Measurements from ENCODE around the gene RNF166. TPM values are rescaled to one million over a fixed set of nuclear protein-coding genes. Genes with fewer than 3 reads are reported as not detected.

The RNF166 gene
- polyA plus RNA-seq, 3 donors = 99.3 to 255 (median 120) TPM

GRCh38 chr16:88748364-88748763, 42.2 kb upstream of the RNF166 start:
- Histone ChIP-seq H3K27ac (ENCODE audit: low read depth in 1 of 2, low read length in 2 of 2) (no peak overlapping the region), H3K27me3 (ENCODE audit: control insufficient read depth in 2 of 2, insufficient read depth in 2 of 2, low read length in 2 of 2) (no peaks in the 10 kb centered on the region), H3K4me1 (ENCODE audit: control insufficient read depth in 1 of 2, insufficient read depth in 2 of 2, low read length in 2 of 2) (peaks cover 15 to 21% of the 10 kb centered on the region in 2 donors), H3K4me3 (replicated peaks in 1 of 3; ENCODE audit: low read depth in 2 of 3, low read length in 3 of 3) (no peak overlapping the region), H3K9me3 (replicated peaks in 1 of 2; ENCODE audit: control insufficient read depth in 1 of 2, insufficient read depth in 1 of 2, low read length in 2 of 2) (no peaks in the 10 kb centered on the region), H3K79me2 (ENCODE audit: insufficient read depth, low read length) (peaks cover 78% of the 10 kb centered on the region), H3K4me2 (replicated peaks; ENCODE audit: extremely low read depth, low read length, poor library complexity, severe bottlenecking) (no peak overlapping the region), H3K9ac (ENCODE audit: insufficient read depth, low read length, poor library complexity, severe bottlenecking) (no peak overlapping the region), H2AFZ (ENCODE audit: insufficient read depth, low read depth, low read length, poor library complexity, severe bottlenecking) (no peak overlapping the region), H4K20me1 (ENCODE audit: insufficient read depth, low read length) (peaks cover 96% of the 10 kb centered on the region), H3K36me3 (replicated peaks in 1 of 2; ENCODE audit: control insufficient read depth in 1 of 2, insufficient read depth in 2 of 2, low read length in 2 of 2) (peaks cover 14 to 38% of the 10 kb centered on the region in 2 donors)
- Mint-ChIP-seq H3K9me3 (no peaks in the 10 kb centered on the region), H3K4me1 (peaks cover 35% of the 10 kb centered on the region), H3K4me3 (no peak overlapping the region), H3K27ac (peak overlapping the region in 2 of 7 donors; percentile 43 to 70), H3K27me3 (ENCODE audit: low read depth in 3 of 3) (peaks cover 0 to 1% (median 0%) of the 10 kb centered on the region in 3 donors), H3K36me3 (peaks cover 10 to 49% of the 10 kb centered on the region in 2 donors)
- DNase-seq = no peak
- intact Hi-C loops (cut with micrococcal nuclease) = no loop called here
- no peak for TF ChIP-seq CTCF (IDR thresholded peaks at IDR 0.05)
- WGBS (ENCODE audit: insufficient coverage) = 94% methylated on average over 9 of the region's 12 CpGs

- H3K27ac Mint-ChIP-seq = peak overlapping the region in 4 of 7 donors; percentile 43 to 70 (median 56)
- Histone ChIP-seq H3K4me2 (replicated peaks; ENCODE audit: extremely low read depth, low read length, poor library complexity, severe bottlenecking) (no peak overlapping the region), H3K27me3 (ENCODE audit: control insufficient read depth in 2 of 2, insufficient read depth in 2 of 2, low read length in 2 of 2) (no peaks in the 10 kb centered on the region), H3K36me3 (replicated peaks in 1 of 2; ENCODE audit: control insufficient read depth in 1 of 2, insufficient read depth in 2 of 2, low read length in 2 of 2) (peaks cover 16 to 43% of the 10 kb centered on the region in 2 donors), H3K9ac (ENCODE audit: insufficient read depth, low read length, poor library complexity, severe bottlenecking) (no peak overlapping the region), H3K9me3 (replicated peaks in 1 of 2; ENCODE audit: control insufficient read depth in 1 of 2, insufficient read depth in 1 of 2, low read length in 2 of 2) (no peaks in the 10 kb centered on the region), H3K27ac (ENCODE audit: low read depth in 1 of 2, low read length in 2 of 2) (peak overlapping the region in 1 of 2 donors; percentile 1), H3K4me1 (ENCODE audit: control insufficient read depth in 1 of 2, insufficient read depth in 2 of 2, low read length in 2 of 2) (peaks cover 15 to 21% of the 10 kb centered on the region in 2 donors), H3K4me3 (replicated peaks in 1 of 3; ENCODE audit: low read depth in 2 of 3, low read length in 3 of 3) (no peak overlapping the region), H3K79me2 (ENCODE audit: insufficient read depth, low read length) (peaks cover 82% of the 10 kb centered on the region), H4K20me1 (ENCODE audit: insufficient read depth, low read length) (peaks cover 98% of the 10 kb centered on the region), H2AFZ (ENCODE audit: insufficient read depth, low read depth, low read length, poor library complexity, severe bottlenecking) (no peak overlapping the region)
- WGBS (ENCODE audit: insufficient coverage) = 83% methylated on average over 23 of the region's 26 CpGs
- H3K4me3 Mint-ChIP-seq = no peak overlapping the region
- intact Hi-C loops (cut with micrococcal nuclease) = no loop called here
- TF ChIP-seq CTCF (IDR thresholded peaks at IDR 0.05) = peak; percentile 29
- peaks cover 35% of the 10 kb centered on the region for H3K4me1 Mint-ChIP-seq
- peak; percentile 12 to 42 (median 32) for DNase-seq
- H3K9me3 Mint-ChIP-seq = no peaks in the 10 kb centered on the region
- H3K27me3 Mint-ChIP-seq (ENCODE audit: low read depth in 3 of 3) = peaks cover 0 to 1% (median 0%) of the 10 kb centered on the region in 3 donors
- H3K36me3 Mint-ChIP-seq = peaks cover 10 to 50% of the 10 kb centered on the region in 2 donors
Observed at GRCh38 chr16:88747588-88748301, 41.5 kb upstream of the RNF166 start.

All from CD14-positive monocyte (primary cell).